HG02973 (cell line): Measurements from ENCODE around the gene SLC44A4.

Source experiments
- ATAC-seq: cut with Tn5 transposase; IDR thresholded peaks from one replicate; pipeline ENCODE4 v1.9.1; 2021; ENCODE audit warnings: moderate library complexity; ENCODE audit not compliant: unreplicated experiment

The SLC44A4 gene

DNA sequence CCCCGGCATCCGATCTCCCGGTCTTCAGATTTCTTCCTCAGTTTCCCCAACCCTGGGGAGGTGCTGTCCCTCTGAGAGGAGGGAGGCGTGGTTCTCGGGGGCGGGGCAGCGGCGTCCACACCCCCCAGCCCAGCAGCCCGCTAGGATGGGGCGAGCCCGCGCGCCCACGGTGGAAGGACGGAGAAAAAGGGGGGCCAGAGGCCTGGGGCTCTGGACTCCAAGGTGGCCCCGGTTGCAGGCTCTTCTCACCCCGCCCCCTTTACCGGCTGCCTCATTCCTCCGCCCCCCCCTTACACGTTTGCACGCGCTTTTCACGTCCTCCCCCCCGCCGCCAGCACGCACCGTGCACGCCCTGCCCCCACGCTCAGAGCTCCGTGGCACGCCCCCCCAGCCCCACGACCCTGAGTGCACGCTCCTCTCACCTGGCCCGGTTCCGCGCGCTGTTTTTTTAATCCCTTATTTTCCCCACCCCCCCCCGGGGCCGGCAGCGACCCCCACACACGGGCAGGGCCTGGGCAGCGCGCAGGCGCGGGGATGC, 22.7 kb upstream of the SLC44A4 start:
- ATAC-seq: no peak

DNA sequence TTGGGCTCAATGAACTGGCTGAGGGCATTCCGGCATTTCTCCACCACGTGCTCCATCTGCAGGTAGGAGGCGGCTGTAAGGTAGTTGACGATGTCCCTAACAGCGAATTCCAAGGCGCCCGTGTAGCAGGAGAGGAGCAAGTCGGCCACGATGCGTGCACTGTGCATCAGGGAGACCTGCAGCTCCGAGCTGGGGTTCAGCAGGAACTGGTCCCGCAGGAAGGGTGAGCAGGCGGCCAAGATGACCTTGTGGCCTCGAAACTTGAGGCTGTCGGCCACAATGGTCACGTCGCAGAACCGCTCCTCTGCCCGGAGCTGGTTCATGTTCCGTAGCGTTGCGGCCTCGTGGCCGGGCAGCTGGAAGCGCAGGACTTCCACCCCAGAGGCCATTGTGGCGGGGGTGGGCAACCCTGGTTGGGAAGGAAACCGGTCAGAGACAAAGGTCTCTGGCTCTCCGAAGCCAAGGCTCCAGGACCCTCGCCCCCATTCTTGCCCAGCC, 22.2 kb upstream of the SLC44A4 start:
- no peak for ATAC-seq

DNA sequence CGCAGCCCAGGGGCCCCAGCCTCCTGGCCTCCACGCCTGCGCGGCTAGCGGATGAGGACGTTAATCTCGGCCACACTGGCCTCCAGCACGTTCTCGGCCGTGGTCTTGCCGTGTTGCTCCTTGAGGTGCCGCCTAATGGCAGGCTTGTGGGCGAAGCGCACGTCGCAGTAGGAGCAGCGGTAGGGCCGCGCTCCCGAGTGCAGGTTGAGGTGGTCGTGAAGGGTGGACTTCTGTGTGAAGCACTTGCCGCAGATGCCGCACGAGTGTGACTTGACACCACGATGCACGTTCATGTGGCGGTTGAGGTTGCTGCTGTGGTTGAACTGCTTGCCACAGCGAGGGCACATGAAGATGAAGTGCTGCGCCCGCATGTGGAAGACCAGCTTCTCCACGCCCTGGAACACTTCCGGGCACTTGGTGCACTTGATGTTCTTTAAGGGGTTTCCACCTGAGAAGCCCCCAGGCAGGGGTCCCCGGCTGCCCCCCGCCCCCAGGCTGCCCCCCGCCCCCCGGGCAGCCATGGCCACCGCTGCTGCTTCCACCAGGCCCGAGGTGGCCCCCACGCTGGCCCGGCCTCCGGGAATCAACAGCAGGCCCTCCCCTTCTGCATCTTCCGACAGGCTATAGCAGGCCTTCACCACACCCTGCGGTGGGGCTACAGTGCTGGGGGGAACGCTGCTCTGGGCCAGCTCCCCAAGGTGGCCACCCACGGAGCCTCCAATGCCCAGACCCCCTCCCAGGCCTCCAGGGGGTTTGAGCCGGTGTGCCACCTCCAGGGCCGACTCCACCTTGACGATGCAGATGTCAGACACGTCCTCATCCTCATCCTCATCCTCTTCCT, 21.3 kb upstream of the SLC44A4 start:
- no peak for ATAC-seq

DNA sequence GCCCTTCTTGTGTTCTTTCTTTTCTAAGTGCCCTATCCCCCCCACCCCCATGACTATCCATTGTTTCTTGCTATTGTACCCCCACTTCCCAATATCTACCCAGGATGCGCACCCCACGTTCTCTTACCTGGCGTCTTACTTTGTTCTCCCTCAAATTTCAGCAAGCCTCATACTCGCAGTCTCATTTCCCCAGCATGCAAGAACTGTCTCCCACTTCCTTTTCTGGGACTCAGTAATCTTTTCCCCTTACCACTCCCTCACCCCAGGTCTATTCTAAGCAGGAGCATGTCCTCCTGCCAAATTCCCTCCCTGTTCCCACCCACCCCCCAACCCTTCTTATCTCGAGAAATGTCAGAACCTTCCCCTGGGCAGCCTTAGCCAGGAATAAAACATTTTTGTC, 20.4 kb upstream of the SLC44A4 start:
- ATAC-seq: no peak

DNA sequence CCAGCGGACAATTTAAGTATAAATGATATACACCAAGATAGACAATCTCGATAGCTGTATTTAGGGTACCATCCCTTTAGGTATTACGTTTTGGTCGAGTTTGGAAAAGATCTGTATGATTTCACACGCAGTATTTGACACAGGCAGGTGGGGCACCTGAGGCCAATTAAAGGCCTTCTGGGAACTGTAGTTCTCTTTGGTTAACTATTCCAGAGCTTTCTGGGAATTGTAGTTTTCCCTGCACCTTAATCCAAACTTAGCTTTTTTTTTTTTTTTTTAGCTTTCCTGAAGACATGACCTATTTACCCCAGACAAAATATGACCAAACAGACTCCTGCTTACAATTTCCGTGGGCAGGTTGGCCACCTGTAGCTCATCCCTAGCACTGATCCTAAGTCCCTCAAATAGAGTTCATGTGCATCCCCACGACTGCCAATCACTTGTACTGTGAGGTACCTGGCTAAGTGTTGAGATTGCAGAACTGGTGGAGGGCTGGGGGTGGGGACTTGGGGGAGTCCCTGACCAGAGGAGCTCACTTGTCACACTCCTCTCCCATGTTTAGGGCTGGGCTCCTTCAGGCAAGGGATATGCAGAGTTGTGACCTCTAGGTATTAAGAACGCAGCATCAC, 19.7 kb upstream of the SLC44A4 start:
- ATAC-seq: no peak

DNA sequence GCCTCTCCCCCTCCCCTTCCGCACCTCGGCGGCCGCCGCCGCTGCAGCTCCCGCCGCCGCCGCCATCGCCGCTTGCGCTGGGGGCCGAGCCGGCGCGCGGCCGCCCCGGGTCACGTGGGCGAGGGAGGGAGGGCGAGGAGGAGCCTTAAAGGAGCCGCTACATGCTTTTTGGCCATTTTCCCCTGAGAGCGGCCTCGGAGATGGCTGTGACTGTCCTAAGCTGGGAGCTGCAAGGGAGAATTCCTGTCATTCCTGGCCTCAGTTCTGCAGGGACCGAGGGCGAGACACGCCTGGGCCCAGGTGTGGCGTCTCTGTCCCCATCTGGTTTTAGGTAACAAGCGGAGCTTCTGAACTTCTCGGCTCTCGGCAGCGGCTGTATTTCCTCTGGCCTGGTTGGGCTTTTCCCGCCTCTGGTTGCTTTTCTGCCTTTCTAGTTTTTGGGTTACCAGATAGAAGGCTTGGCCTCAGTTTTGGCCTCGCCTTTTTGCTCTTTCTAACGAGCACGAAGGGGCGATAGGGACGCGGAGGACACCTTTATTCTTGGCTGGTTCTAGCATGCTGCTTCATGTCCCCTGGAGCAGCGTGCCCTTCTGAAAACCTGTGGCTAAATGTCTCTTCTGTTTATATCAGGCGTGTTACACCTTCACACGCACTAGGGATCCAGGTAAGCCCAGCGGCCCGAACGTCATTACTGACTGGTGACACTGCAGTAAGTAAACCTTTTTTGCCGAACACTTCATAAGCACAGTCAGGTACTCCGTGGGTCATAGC, 19.0 kb upstream of the SLC44A4 start, which contains the start of gene EHMT2:
Gene EHMT2, minus strand, starts transcription at position 87 of the 771 bp plus-strand sequence. Its CDS starts 21 bp downstream, at position 66.
- ATAC-seq: no peak

DNA sequence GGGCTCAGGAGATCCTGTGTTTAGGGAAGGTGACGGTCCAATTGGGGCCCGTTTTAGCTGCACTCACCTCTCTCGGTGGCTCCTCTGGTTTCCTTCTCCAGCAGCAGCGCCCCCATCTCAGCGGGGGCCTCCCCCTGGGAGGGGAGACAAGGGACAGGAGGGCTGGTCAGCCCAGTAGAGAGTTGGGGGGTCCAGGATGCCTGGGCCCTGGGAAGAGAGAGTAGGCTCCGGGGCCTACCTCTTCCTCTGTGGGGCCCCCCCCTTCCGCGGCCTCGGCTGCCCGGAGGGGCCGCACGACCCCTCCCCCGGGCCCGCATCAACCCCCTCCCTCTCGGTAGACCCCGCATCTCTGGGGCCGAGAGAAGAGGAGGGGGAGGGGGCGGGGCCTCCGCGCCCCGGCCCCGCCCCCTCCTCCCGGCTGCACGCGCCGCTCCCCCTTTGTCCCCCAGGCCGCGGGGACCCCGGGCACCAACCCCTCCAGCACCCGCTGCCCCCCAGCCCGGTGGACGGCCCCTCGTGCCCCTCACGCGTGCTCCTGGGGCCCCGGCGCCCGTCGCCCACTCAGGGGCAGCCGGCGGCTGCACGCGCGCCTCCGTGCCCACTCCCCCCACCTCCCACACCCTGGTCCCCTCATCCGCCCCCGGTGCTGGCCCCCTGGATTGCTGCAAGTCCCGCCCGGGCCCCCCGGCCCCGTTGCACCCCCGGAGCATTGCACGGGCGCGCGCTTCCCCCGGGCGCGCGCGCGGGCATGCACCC, 18.2 kb upstream of the SLC44A4 start:
- ATAC-seq: no peak

DNA sequence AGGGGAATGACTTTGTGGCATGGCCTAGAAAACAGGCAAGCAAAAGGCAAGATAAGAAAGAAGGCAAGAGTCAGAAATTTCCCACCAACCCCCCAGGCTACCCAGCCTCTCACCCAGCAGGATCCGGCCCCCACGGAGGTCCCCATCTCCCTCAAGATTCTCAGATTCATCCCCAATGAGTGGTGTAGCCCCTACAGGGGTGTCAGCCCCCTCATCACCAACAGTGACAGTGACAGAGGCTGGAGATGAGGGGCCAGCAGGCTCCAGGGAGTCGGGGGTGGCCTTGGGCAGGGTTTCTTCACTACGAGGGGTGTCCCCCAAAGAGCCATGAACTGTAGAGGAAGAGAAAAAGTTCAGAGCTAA, 17.7 kb upstream of the SLC44A4 start:
- no peak for ATAC-seq

DNA sequence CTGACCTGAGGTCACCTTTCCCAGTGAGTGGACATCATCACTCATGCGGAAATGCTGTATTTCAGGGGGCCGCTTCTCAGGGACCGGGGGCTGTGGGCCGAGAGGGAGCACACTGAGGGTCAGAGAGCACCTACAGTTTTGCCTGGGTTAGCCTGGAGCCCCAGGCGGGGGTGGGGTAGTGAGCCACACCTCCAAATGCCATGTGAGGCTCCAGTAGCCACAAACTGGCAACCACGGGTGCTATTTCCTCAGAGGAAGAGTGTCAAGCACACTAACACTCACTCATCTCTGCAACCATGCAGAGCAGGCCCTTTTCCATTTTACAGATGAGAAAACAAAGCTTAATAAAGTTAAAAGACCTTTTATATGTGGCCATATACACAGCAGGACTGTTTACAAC, 14.0 kb upstream of the SLC44A4 start:
- ATAC-seq: no peak

DNA sequence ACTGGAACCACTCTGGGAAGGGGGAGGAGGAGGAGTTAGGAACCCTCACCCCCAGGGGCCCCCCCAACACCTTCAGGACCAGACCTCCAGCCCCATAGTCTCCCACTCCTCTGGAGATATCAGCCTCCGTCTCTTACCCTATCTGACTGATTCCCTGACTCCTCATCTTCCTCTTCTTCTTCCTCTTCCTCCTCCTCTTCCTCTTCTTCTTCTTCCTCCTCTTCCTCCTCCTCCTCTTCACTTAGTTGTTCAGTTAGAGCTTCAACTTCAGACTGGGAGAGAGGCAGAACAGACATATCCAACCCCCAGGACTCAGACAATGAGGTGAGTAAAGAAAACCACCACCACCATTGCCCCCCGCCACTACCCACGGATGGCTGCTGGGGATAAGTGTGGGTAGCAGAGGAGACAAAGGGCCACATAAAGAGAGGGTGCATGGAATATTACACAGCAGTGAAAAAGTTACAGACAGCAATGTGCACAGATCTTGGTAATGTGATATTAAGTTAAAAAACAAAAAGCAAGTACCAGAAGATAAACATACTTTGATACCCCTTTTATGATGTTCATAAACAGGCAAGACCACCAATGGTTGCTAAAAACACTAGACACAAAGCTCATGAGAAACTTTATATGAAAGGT, 10.7 kb upstream of the SLC44A4 start:
- ATAC-seq: no peak

DNA sequence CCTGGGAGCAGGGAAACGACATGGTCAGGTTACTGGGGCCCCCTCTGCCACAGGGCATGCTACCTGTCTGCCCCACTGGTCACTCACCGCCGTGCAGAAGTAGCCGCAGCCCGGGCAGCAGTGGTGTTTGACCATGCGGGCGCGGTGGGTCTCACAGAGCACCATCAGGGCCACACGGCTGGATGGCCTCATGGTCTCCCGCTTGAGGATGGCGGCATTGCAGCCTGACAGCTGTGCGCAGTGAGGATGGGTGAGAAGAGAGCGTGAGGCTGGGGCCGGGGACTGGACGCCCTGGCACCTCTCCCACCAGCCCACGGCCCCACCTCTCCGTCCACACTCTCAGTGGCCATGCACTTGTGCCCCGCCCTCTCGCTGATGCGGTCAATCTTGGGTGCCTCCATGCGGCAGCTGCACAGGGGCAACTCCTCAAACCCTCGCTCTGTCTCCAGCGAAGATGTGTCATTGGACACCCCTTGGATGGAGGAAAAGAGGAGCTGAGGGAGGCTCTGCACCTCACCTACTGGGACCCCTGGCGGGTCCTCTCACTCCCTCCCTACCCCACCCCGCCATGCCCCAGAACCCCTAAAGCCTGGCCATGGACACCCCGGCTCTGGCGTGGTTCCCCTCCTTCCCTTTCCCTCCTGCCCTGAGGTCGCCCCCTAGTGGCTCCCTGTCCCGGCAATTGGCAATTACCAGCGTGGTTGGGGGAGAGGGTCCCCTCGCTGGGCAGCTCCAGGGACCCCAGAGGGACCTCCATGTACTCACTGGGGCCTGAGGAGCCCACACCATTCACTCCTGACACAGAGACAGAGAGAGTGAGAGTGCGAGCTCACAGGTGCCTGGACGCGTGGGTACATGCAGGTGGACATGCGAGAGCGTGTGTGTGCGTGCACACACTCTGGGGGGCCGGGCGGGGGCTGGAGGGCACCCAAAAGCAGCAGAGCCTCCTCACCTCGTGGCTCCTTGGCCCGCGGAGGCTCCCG, 9.8 kb upstream of the SLC44A4 start:
- no peak for ATAC-seq

DNA sequence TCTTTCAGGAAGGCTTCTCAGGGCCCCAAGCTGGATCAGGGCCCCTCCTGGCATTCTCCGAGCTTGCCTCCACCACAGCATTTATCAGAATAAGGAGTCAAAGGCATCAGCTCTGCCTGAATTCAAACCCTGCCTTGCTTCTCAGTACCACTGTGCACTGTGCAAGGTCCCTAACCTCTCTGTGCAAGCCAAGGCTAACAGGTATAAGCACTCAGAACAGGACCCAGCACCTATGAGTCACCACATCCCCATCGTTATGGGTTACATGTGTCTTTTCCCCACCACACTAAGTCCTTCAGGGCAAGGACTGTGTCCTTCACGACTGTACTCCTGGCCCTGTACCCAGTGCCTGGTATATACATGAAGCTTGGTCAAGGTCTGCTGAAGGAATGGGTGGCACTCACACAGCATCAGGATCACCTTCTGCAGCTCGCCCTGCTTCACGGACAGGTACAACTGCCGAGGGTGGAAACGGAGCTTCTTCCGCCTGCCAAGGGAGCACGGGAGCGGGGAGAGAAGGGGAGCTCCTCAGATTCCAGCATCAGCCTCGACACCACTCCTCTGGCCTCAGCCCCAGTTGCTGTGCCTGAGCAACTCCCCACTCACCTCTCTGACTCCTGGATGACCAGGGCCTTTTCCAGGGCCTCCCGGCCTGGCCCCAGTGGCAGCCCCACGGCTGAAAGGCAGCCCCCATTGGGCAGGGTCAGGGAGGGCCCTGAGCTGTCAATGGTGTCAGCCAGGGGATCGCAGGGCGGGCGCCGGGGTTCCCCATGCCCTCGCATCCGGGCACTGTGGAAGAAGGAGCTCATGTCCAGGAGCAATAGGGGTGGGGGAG, 8.6 kb upstream of the SLC44A4 start:
- ATAC-seq: no peak

DNA sequence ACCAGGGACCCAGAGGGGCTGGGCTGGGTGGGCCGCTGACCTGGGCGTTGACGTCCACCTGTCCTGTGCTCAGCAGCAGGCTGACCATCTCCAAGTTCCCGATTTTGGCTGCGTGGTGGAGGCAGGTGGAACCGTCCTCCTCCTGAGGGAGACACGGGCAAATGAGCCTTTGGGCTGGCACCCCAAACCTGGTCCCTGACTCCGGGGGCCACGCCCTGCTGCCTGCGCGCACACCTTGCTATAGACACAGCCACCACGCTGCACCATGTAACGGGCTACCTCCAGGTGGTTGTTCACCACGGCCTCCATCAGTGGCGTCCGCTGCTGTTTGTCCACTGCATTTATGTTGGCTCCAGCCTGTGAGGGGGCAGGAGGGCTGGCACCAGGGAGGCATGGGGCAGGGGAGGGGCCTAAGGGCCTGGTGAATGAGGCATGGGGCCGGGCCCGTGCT, 7.8 kb upstream of the SLC44A4 start:
- no peak for ATAC-seq

DNA sequence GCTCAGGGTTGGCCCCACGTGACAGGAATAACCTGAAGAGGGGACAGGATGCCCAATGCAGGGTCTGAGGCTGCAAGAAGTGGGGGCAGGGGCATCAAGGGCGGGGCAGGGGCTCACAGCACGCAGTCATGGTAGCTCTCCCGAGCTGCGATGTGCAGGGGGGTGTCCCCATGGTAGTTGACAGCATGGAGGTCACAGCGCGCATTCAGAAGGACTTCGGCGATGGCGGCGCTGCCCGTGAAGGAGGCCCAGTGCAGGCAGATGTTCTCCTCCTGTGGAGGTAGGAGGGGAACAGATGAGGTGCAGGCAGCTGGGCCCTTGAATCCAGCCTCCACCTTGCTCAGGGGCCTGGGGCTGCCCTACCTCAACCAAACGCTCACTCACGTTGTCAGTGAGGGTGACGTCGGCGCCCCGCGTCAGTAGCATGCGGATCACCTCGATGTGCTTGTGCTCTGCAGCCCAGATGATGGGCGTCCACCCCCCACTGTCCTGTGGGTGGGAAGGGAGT, 5.8 kb upstream of the SLC44A4 start:
- no peak for ATAC-seq

DNA sequence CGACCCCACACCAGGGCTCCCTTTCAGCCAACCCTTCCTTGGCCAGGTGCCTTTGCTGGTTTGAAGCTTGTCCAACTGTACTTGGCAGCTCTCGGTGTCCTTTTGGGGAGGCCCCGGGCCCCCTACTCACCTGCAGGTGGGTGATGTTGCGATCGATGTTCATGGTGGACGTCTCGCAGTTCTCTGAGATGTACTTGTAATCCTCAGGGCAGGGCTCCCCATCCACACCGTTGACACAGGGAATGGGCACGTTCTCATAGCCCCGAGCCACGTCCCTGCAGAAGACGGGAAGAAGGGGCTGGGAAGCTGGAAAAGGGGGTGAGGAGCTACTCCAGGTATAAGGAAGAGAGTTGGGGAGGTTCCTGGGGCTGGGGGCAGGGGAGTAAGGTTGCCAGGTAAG, 4.9 kb upstream of the SLC44A4 start:
- no peak for ATAC-seq

DNA sequence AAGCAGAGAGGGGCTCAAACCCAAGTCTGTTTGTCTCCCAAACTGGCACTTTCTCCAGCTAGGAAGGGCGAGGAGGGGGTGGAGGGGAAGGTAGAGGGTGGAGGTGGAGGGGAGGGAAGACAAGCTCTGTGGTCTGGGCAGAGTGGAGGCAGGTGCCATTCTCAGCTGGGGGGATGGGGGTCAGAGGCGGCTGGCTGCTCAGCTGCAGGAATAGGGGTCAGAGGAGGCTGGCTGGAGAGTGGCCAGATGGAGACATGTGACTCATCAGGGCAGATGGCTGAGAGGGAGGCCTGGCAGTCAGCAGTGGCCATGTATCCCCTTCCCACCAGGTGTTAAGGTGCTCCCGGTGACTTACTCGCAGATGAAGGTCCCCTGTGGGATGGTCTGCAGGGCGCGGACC, 3.5 kb upstream of the SLC44A4 start:
- ATAC-seq: no peak

DNA sequence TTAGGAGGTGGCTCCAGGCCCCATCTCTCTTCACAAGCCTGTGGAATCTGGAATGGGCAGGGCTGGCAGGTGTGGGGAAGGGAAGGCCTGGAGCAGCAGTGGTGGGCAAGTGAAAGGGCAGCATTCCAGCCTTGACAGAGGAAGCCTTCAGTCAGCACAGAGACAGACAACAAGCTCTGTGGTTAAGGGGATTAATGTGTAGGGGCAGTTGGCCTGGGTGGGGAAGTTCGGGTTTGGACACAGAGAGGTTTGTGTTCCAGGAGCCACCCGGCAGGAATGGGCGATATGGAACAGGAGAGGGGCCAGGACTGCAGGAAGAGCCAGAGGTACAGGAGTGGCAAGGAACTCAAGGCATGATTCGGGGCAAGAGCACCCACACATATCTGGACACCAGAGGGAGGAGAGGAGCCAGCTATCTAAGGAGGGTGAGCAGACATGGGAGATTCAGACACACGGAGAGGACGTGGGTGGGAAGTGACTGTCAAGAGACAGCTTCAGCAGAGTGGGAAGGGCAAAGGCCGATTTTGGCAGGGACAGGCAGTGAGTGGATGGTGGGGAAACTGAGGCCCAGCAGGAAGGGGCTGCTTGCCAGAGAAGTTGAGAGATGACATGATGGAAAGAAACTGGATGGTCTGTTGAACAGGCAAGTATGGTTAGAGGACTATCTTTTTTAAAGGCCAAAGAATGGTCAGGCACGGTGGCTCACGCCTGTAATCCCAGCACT, 2.5 kb upstream of the SLC44A4 start:
- no peak for ATAC-seq
